Activated CD8-positive, alpha-beta memory T cell treated with anti-CD3 and anti-CD28 coated beads, Interleukin-2, amount 50 U/mL, for 1 hour (primary cell): ENCODE data around the gene REM1.
"Not testable (repeated sequence)": the region's sequence is repeated elsewhere in the genome, so short reads cannot be mapped to it uniquely, and the experiment has no call there.

Experiments
- DNase-seq: peaks from one replicate; pipeline ENCODE4 v3.0.0-alpha.2; 2020; ENCODE audit errors: extremely low read depth

The REM1 gene

GRCh38 chr20:31474758-31475427 lies at the start of gene REM1, which contains the start of gene DEFB124:
Gene REM1 (plus strand): TSS chr20:31475288. CDS start chr20:31476446, 1,158 bp downstream.
Gene DEFB124 (minus strand): TSS chr20:31475127. CDS start chr20:31473013, 2,114 bp downstream.
- DNase-seq, result no peak

GRCh38 chr20:31425797-31426196 lies 49.3 kb upstream of the REM1 start:
- DNase-seq, result no peak

- not testable (repeated sequence) for DNase-seq
Measured at GRCh38 chr20:31426891-31427551, 48.1 kb upstream of the REM1 start.

- not testable (repeated sequence) for DNase-seq
Measured at GRCh38 chr20:31427576-31427975, 47.5 kb upstream of the REM1 start.

GRCh38 chr20:31430568-31431115 lies 44.4 kb upstream of the REM1 start:
- DNase-seq, result no peak

GRCh38 chr20:31440012-31440659 lies 35.0 kb upstream of the REM1 start, which contains the start of gene DEFB123:
Gene DEFB123 (plus strand): TSS chr20:31440632. CDS start chr20:31440699, 67 bp downstream.
- DNase-seq, result no peak

GRCh38 chr20:31446084-31446819 lies 28.8 kb upstream of the REM1 start:
- DNase-seq, result no peak

GRCh38 chr20:31449511-31450414 lies 25.3 kb upstream of the REM1 start:
- DNase-seq, result no peak

- DNase-seq, result no peak
Measured at GRCh38 chr20:31452575-31452974, 22.5 kb upstream of the REM1 start.

GRCh38 chr20:31454361-31454760 lies 20.7 kb upstream of the REM1 start:
- no peak for DNase-seq

GRCh38 chr20:31470946-31471345 lies 4.1 kb upstream of the REM1 start:
- DNase-seq, result not testable (repeated sequence)

GRCh38 chr20:31472395-31473330 lies 2.4 kb upstream of the REM1 start:
- no peak for DNase-seq

- no peak for DNase-seq
Measured at GRCh38 chr20:31473331-31474096, 1.6 kb upstream of the REM1 start.

- no peak for DNase-seq
Measured at GRCh38 chr20:31474097-31474436, 1.0 kb upstream of the REM1 start.

- no peak for DNase-seq
Measured at GRCh38 chr20:31475472-31476293, 595 bp downstream of the REM1 start.

- no peak for DNase-seq
Measured at GRCh38 chr20:31476294-31476585, 1.2 kb downstream of the REM1 start.

- no peak for DNase-seq
Measured at GRCh38 chr20:31476643-31477215, 1.6 kb downstream of the REM1 start.

GRCh38 chr20:31484001-31484400 lies 8.9 kb downstream of the REM1 start:
- DNase-seq, result no peak
